Measurements from ENCODE around the gene ZBTB32.

GRCh38 chr19:35713506-35713850 is 9.1 kb downstream of the ZBTB32 start:
- no peak for TF ChIP-seq CTCF (conservative IDR thresholded peaks at IDR 0.05 in 1 of 2, IDR thresholded peaks at IDR 0.05 in 1 of 2; ENCODE audit: extremely low read depth in 1 of 2, insufficient read depth in 1 of 2, low read depth in 1 of 2, low read length in 2 of 2)
- no peak for TF ChIP-seq EZH2 (IDR thresholded peaks at IDR 0.05; ENCODE audit: borderline replicate concordance, low read length)

All from mammary epithelial cell (primary cell).